Muscle layer of duodenum (tissue), 2 donors: ENCODE data around the gene TCF15.

ENCODE experiments used
- H3K27ac ChIP-seq: one replicate; pipeline ENCODE4 v1.7.0; 2013; ENCODE audit warnings: mild to moderate bottlenecking, low read length
- H3K27me3 ChIP-seq: one replicate; pipeline ENCODE4 v1.7.0; 2013; ENCODE audit warnings: low read depth, mild to moderate bottlenecking, control low read depth, low read length
- H3K36me3 ChIP-seq, 2 donors: one replicate each; pipeline ENCODE4 v1.7.0; 2013; ENCODE audit warnings: low read length in 2 of 2, control low read depth in 1 of 2, mild to moderate bottlenecking in 1 of 2; ENCODE audit not compliant: insufficient read depth in 2 of 2, control insufficient read depth in 1 of 2
- H3K4me1 ChIP-seq, 2 donors: one replicate each; pipeline ENCODE4 v1.7.0; 2013; ENCODE audit warnings: low read length in 2 of 2, mild to moderate bottlenecking in 2 of 2, control low read depth in 1 of 2, moderate library complexity in 1 of 2; ENCODE audit not compliant: insufficient read depth in 2 of 2, control insufficient read depth in 1 of 2
- H3K4me3 ChIP-seq, 2 donors: one replicate each; pipeline ENCODE4 v1.7.0; 2013; ENCODE audit warnings: low read length in 2 of 2, low read depth in 1 of 2, mild to moderate bottlenecking in 1 of 2
- H3K9me3 ChIP-seq, 2 donors: one replicate each; pipeline ENCODE4 v1.7.0; 2013; ENCODE audit warnings: low read length in 2 of 2, control low read depth in 1 of 2, mild to moderate bottlenecking in 1 of 2; ENCODE audit not compliant: control insufficient read depth in 1 of 2
- donor health status: healthy.

The TCF15 gene

GRCh38 chr20:605237-605636, 4.9 kb downstream of the TCF15 start:
- H3K4me1 ChIP-seq: peaks cover 0 to 4% of the 10 kb centered on the region in 2 donors
- no peaks in the 10 kb centered on the region for H3K9me3 ChIP-seq
- no peak overlapping the region for H3K27ac ChIP-seq
- no peaks in the 10 kb centered on the region for H3K36me3 ChIP-seq
- H3K4me3 ChIP-seq: no peak overlapping the region
- no peaks in the 10 kb centered on the region for H3K27me3 ChIP-seq

DNA sequence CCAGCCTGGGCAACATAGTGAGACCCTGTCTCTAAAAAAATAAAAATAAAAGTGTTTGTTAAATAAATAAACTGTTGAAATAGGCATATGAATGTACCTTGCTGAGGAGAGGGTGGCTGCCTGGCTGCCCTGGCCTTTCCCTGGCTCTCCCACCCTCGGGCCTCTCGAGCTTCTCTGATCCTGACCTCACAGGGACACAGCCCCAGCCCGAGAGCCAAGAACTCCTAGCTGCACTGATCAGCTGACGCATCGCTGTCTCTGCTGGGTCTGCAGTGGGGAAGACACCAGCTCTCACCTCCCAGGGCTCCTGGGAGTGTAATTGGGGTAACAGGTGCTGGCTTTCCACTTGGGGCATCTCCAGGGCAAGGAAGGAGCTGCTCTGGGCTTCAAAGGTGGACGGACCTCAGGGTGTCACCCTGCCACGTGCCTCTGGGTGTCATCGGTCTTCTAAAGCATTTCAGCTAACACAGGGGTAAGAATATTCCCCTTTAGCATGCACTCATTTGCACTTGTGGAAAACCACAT, 6.9 kb downstream of the TCF15 start:
- Histone ChIP-seq H3K4me3 (no peak overlapping the region), H3K27ac (no peak overlapping the region), H3K4me1 (peaks cover 0 to 4% of the 10 kb centered on the region in 2 donors), H3K36me3 (no peaks in the 10 kb centered on the region), H3K27me3 (no peaks in the 10 kb centered on the region), H3K9me3 (no peaks in the 10 kb centered on the region)

GRCh38 chr20:602111-602970, 7.8 kb downstream of the TCF15 start:
- Histone ChIP-seq H3K9me3 (no peaks in the 10 kb centered on the region), H3K27me3 (no peaks in the 10 kb centered on the region), H3K4me3 (no peak overlapping the region), H3K4me1 (peaks cover 0 to 4% of the 10 kb centered on the region in 2 donors), H3K27ac (no peak overlapping the region), H3K36me3 (no peaks in the 10 kb centered on the region)

DNA sequence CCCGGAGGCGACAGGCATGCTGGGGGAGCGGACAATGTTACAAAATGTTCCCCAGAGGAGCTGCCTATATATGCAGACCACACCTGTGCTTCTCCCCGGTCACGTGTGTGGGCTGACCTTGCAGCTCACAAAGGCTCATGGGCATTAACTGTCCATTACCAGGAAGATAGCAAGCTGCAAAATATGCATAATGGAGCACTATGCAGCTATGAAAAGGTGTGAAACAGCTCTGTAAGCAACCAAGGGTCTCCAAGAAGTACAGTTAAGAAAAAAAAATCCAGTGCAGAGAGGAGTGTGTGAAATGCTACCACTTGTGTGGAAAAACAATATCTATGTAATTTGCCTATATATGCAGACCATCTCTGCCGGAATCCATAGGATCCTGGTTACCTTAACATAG, 9.4 kb downstream of the TCF15 start:
- no peak overlapping the region for H3K4me3 ChIP-seq
- H3K36me3 ChIP-seq: no peaks in the 10 kb centered on the region
- peaks cover 0 to 4% of the 10 kb centered on the region in 2 donors for H3K4me1 ChIP-seq
- H3K9me3 ChIP-seq: no peaks in the 10 kb centered on the region
- H3K27me3 ChIP-seq: no peaks in the 10 kb centered on the region
- H3K27ac ChIP-seq: no peak overlapping the region

DNA sequence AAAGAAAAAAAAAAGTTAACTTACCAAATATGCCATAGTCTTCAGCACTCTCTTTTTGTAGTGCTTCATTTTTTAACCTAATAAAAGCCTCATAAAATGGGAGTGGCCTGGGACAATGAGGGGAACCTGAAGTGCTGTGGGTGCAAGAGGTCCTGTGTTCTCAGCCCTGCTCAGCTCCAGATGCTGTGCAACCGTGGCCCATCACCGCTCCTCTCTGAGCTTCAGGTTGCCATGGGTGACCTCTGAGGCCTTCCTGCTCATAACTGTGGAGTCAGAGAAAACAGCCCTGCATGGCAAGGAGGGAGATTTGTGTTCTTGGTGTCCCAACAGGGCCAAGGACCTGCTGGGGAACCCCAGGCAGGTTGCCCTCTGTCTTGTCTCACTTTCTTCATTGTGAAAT, 10.0 kb downstream of the TCF15 start:
- Histone ChIP-seq H3K4me1 (peaks cover 0 to 4% of the 10 kb centered on the region in 2 donors), H3K9me3 (no peaks in the 10 kb centered on the region), H3K4me3 (no peak overlapping the region), H3K27me3 (no peaks in the 10 kb centered on the region), H3K36me3 (no peaks in the 10 kb centered on the region), H3K27ac (no peak overlapping the region)

GRCh38 chr20:598133-598850, 11.8 kb downstream of the TCF15 start:
- Histone ChIP-seq H3K9me3 (no peaks in the 10 kb centered on the region), H3K27me3 (no peaks in the 10 kb centered on the region), H3K27ac (no peak overlapping the region), H3K4me1 (peaks cover 0 to 2% of the 10 kb centered on the region in 2 donors), H3K4me3 (no peak overlapping the region), H3K36me3 (no peaks in the 10 kb centered on the region)

DNA sequence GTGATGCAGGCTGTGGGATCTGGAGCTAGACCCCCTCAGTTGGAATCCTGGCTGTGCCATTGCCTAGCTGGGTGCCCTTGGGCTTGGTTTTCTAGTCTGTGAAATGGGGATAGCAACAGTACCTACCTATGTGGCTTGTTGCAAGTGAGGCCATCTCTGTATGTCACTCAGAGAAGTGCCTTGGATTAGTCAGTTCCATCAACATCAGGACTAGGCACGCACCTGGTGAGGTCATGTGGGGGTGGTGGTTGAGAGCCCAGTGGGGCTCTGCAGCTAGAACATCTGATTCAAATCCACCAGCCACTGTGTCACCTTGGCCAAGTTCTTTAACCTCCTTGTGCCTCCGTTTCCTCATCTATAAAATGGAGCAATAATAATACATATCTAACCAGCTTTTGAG, 12.5 kb downstream of the TCF15 start:
- H3K27me3 ChIP-seq: no peaks in the 10 kb centered on the region
- H3K9me3 ChIP-seq: no peaks in the 10 kb centered on the region
- H3K4me1 ChIP-seq: no peaks in the 10 kb centered on the region
- no peak overlapping the region for H3K27ac ChIP-seq
- no peak overlapping the region for H3K4me3 ChIP-seq
- no peaks in the 10 kb centered on the region for H3K36me3 ChIP-seq

GRCh38 chr20:595330-596308, 14.5 kb downstream of the TCF15 start:
- Histone ChIP-seq H3K27ac (no peak overlapping the region), H3K4me3 (no peak overlapping the region), H3K36me3 (no peaks in the 10 kb centered on the region), H3K9me3 (no peaks in the 10 kb centered on the region), H3K4me1 (no peaks in the 10 kb centered on the region), H3K27me3 (no peaks in the 10 kb centered on the region)

DNA sequence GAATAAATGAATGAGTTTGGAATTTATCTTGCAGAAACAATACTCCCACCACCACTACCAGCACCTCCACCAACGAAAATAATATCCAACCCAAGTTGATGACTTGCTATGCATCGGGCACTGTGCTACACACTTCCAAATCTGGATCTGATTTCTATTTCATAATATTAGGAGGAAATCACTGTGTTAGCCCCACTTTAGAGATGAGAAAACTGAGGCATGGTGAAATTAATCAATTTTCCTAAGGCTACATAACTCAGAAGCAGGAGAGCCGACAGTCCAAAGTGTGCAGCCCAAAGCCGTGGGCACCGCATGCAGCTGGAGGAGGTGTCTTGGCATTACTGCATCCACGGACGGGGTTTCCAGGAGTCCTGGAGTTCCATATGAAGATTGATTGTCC, 17.6 kb downstream of the TCF15 start:
- Histone ChIP-seq H3K9me3 (no peaks in the 10 kb centered on the region), H3K36me3 (no peaks in the 10 kb centered on the region), H3K4me1 (peaks cover 0 to 3% of the 10 kb centered on the region in 2 donors), H3K4me3 (no peak overlapping the region), H3K27me3 (no peaks in the 10 kb centered on the region), H3K27ac (no peak overlapping the region)

DNA sequence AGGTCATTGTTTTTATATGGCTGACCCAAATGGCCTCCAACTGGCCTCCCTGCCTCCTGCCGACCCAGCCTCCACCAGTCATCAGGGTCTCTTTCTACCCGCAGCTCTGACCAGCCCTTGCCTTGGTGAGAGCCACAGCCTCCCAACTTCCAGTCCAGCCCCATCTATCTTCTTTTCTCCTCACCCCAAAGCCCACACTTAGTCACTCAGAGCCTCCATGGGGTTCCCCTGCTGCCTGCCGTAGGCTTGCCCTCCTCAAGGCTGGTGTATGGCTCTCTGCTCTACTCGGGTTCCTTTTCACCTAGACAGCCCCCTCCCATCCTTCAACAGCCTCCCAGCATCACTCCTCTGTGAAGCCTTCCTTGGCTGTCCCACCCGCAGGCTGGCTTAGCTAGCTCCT, 18.2 kb downstream of the TCF15 start:
- Histone ChIP-seq H3K4me1 (peaks cover 0 to 3% of the 10 kb centered on the region in 2 donors), H3K9me3 (no peaks in the 10 kb centered on the region), H3K36me3 (no peaks in the 10 kb centered on the region), H3K27ac (no peak overlapping the region), H3K27me3 (no peaks in the 10 kb centered on the region), H3K4me3 (no peak overlapping the region)
